EL (cell line): ENCODE data around the gene TXNDC9.
"Not testable (repeated sequence)": the region's sequence is repeated elsewhere in the genome, so short reads cannot be mapped to it uniquely, and the experiment has no call there.

Source experiments
- DNase-seq: peaks from one replicate; pipeline ENCODE4 v3.0.0-alpha.2; 2016

TXNDC9 gene

GRCh38 chr2:99335911-99336803, at the start of gene TXNDC9:
TXNDC9 (minus strand) TSS chr2:99336333; CDS start chr2:99333210, 3,123 bp downstream.
- peak; percentile 99 for DNase-seq

GRCh38 chr2:99382143-99382542, 46.0 kb upstream of the TXNDC9 start:
- DNase-seq = no peak

GRCh38 chr2:99380376-99381010, 44.4 kb upstream of the TXNDC9 start:
- DNase-seq = peak; percentile 31

GRCh38 chr2:99377879-99378278, 41.7 kb upstream of the TXNDC9 start:
- DNase-seq = no peak

- no peak for DNase-seq
Measured at GRCh38 chr2:99376254-99376864, 40.2 kb upstream of the TXNDC9 start.

- DNase-seq = no peak
Measured at GRCh38 chr2:99374747-99375146, 38.6 kb upstream of the TXNDC9 start.

- no peak for DNase-seq
Measured at GRCh38 chr2:99373144-99373543, 37.0 kb upstream of the TXNDC9 start.

- not testable (repeated sequence) for DNase-seq
Measured at GRCh38 chr2:99368854-99369253, 32.7 kb upstream of the TXNDC9 start.

GRCh38 chr2:99365661-99366060, 29.5 kb upstream of the TXNDC9 start:
- peak; percentile 20 for DNase-seq

GRCh38 chr2:99356853-99357252, 20.7 kb upstream of the TXNDC9 start:
- no peak for DNase-seq

- not testable (repeated sequence) for DNase-seq
Measured at GRCh38 chr2:99354825-99355224, 18.7 kb upstream of the TXNDC9 start.

GRCh38 chr2:99354070-99354469, 17.9 kb upstream of the TXNDC9 start:
- DNase-seq = peak; percentile 59

- no peak for DNase-seq
Measured at GRCh38 chr2:99350194-99350593, 14.1 kb upstream of the TXNDC9 start.

GRCh38 chr2:99348173-99348572, 12.0 kb upstream of the TXNDC9 start:
- DNase-seq = no peak

GRCh38 chr2:99346218-99346617, 10.1 kb upstream of the TXNDC9 start:
- DNase-seq = no peak

- not testable (repeated sequence) for DNase-seq
Measured at GRCh38 chr2:99345446-99345845, 9.3 kb upstream of the TXNDC9 start.

GRCh38 chr2:99342536-99342935, 6.4 kb upstream of the TXNDC9 start:
- no peak for DNase-seq

GRCh38 chr2:99340669-99341236, 4.6 kb upstream of the TXNDC9 start:
- no peak for DNase-seq

- DNase-seq = peak; percentile 23
Measured at GRCh38 chr2:99338029-99338585, 2.0 kb upstream of the TXNDC9 start.

- DNase-seq = peak; percentile 95
Measured at GRCh38 chr2:99337113-99338028, 1.2 kb upstream of the TXNDC9 start, which contains the start of gene EIF5B. EIF5B (plus strand) TSS chr2:99337389; CDS start chr2:99337555, 166 bp downstream.

GRCh38 chr2:99336804-99337112, 625 bp upstream of the TXNDC9 start:
- DNase-seq = no peak

GRCh38 chr2:99325384-99325783, 10.7 kb downstream of the TXNDC9 start:
- no peak for DNase-seq
